GM18502 (cell line): ENCODE measurements around the gene RSPH3.
"Not testable (repeated sequence)": the region's sequence is repeated elsewhere in the genome, so short reads cannot be mapped to it uniquely, and the experiment has no call there.

Source experiments
- ATAC-seq: cut with Tn5 transposase; IDR thresholded peaks from one replicate; pipeline ENCODE4 v1.9.1; 2021; ENCODE audit warnings: mild to moderate bottlenecking; ENCODE audit not compliant: unreplicated experiment, poor library complexity

Gene RSPH3

GRCh38 chr6:158999666-159000403 lies at the start of gene RSPH3:
Gene RSPH3, minus strand, starts transcription at chr6:159000202. Its CDS starts 652 bp downstream, at chr6:158999550.
- peak; percentile 93 for ATAC-seq

GRCh38 chr6:159047891-159048685 lies 48.1 kb upstream of the RSPH3 start:
- ATAC-seq = no peak

GRCh38 chr6:159045801-159046200 lies 45.8 kb upstream of the RSPH3 start:
- ATAC-seq = no peak

GRCh38 chr6:159044899-159045727 lies 45.1 kb upstream of the RSPH3 start, which contains the start of gene TAGAP:
Gene TAGAP, minus strand, starts transcription at chr6:159044991. Its CDS starts 845 bp downstream, at chr6:159044146.
- peak; percentile 90 for ATAC-seq

GRCh38 chr6:159043947-159044346 lies 43.9 kb upstream of the RSPH3 start:
- ATAC-seq = no peak

GRCh38 chr6:159043251-159043650 lies 43.2 kb upstream of the RSPH3 start:
- ATAC-seq = no peak

GRCh38 chr6:159042826-159043181 lies 42.8 kb upstream of the RSPH3 start:
- ATAC-seq = no peak

GRCh38 chr6:159042003-159042825 lies 42.2 kb upstream of the RSPH3 start:
- peak; percentile 44 for ATAC-seq

GRCh38 chr6:159041181-159041580 lies 41.2 kb upstream of the RSPH3 start:
- no peak for ATAC-seq

- ATAC-seq = no peak
Observed at GRCh38 chr6:159039885-159040258, 39.9 kb upstream of the RSPH3 start.

GRCh38 chr6:159038914-159039884 lies 39.2 kb upstream of the RSPH3 start:
- ATAC-seq = peak; percentile 82

GRCh38 chr6:159038318-159038717 lies 38.3 kb upstream of the RSPH3 start:
- not testable (repeated sequence) for ATAC-seq

- ATAC-seq = no peak
Observed at GRCh38 chr6:159037756-159038290, 37.8 kb upstream of the RSPH3 start.

GRCh38 chr6:159036673-159037072 lies 36.7 kb upstream of the RSPH3 start:
- ATAC-seq = no peak

- no peak for ATAC-seq
Observed at GRCh38 chr6:159035891-159036290, 35.9 kb upstream of the RSPH3 start.

GRCh38 chr6:159033160-159034049 lies 33.4 kb upstream of the RSPH3 start:
- ATAC-seq = peak; percentile 46

GRCh38 chr6:159031846-159032245 lies 31.8 kb upstream of the RSPH3 start:
- no peak for ATAC-seq
